Lower leg skin (tissue), 3 donors: ENCODE results near the gene DOLK.

ENCODE experiments used
- CTCF ChIP-seq, 3 donors: fragments of 450-650 bp; IDR thresholded peaks; one replicate each; pipeline ENCODE4 v1.5.1; 2016; ENCODE audit warnings: antibody characterized with exemption in 3 of 3, mild to moderate bottlenecking in 3 of 3, moderate library complexity in 2 of 3
- POLR2A ChIP-seq, 2 donors: fragments of 450-650 bp; IDR thresholded peaks; one replicate each; pipeline ENCODE4 v1.6.1; 2016 to 2017; ENCODE audit warnings: antibody characterized with exemption in 2 of 2, mild to moderate bottlenecking in 1 of 2, moderate library complexity in 1 of 2

GRCh38 chr9:128917151-128917849 is 30.1 kb downstream of the DOLK start:
- TF ChIP-seq CTCF (IDR thresholded peaks at IDR 0.05), result no peak
- no peak for TF ChIP-seq POLR2A (IDR thresholded peaks at IDR 0.05)
